ENCODE results near the gene ST3GAL3. TPM values are rescaled to one million over a fixed set of nuclear protein-coding genes. Genes with fewer than 3 reads are reported as not detected.
"Not testable (repeated sequence)": the region's sequence is repeated elsewhere in the genome, so short reads cannot be mapped to it uniquely, and the experiment has no call there.

Gene ST3GAL3
- total and polyA plus RNA-seq, 8 donors, result 5.6 to 11.4 (median 8.6) TPM

DNA sequence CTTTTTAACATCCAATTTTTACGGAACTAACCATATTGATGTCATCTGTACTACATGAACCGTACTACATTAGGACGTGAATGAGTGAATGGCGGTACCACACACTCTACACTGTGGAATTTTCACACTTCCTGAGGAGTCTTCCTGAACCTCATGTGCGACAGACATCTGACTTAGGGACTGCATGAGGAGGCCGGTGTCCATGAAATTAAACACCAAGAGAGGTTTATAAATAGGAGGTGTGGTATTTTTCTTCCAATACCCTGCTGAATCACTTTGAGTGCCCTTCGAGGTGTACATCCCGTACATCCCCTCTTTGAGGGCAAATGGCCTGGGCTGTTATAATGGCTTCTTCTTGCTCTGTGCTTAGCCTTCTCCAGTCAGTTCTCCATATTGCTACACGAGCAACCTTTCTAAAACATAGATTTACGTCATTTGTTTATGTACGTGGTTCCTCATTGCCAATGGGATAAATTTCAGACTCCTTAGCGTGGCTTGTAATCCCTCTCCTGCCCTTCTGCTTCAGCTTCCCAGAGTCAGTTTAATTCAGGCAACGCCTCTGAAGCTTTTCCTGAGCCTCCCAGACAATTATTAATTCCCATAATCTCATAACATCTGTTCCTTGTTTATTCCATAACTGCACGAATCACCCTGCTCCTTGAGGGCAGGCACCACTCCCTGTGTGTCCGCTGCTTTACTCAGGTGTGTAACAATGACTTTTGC lies 9.4 kb downstream of the ST3GAL3 start:
- H3K27me3 ChIP-seq, result no peaks in the 10 kb centered on the region
- no peaks in the 10 kb centered on the region for H3K4me1 ChIP-seq
- H3K36me3 ChIP-seq, result no peaks in the 10 kb centered on the region
- TF ChIP-seq CTCF (IDR thresholded peaks at IDR 0.05), result no peak
- no peak for FAIRE-seq
- DNase-seq, result no peak
- H3K4me3 ChIP-seq, result no peak overlapping the region
- intact Hi-C loops (cut with DNase I), result no loop called here
- H3K9me3 ChIP-seq, result no peaks in the 10 kb centered on the region
- no peak for ATAC-seq
- H3K27ac ChIP-seq, result no peak overlapping the region
- WGBS, 2 donors, result 94 to 95% methylated on average over 15 of the region's 15 CpGs

DNA sequence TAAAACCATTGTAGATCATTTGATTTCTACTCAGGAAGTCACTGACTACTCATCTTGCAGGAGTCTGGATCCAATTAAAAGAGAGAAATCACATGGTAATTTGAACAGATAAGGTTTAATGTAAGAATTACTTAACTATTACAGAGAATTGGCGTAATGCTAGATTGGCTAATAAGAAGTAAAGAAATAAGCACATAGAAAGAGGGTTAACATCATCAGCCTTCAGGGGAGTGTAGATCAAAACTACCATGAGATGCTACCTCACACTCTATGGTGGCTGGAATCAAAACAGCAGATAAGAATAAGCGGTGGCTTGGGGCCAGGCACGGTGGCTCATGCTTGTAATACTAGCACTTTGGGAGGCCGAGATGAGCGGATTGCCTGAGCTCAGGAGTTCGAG lies 11.7 kb downstream of the ST3GAL3 start:
- FAIRE-seq, result no peak
- 91 to 93% methylated on average over 6 of the region's 6 CpGs for WGBS, 2 donors
- intact Hi-C loops (cut with DNase I), result no loop called here
- Histone ChIP-seq H3K27me3 (no peaks in the 10 kb centered on the region), H3K27ac (no peak overlapping the region), H3K9me3 (no peaks in the 10 kb centered on the region), H3K4me3 (no peak overlapping the region), H3K36me3 (no peaks in the 10 kb centered on the region), H3K4me1 (no peaks in the 10 kb centered on the region)
- no peak for DNase-seq
- no peak for TF ChIP-seq CTCF (IDR thresholded peaks at IDR 0.05)
- ATAC-seq, result no peak

DNA sequence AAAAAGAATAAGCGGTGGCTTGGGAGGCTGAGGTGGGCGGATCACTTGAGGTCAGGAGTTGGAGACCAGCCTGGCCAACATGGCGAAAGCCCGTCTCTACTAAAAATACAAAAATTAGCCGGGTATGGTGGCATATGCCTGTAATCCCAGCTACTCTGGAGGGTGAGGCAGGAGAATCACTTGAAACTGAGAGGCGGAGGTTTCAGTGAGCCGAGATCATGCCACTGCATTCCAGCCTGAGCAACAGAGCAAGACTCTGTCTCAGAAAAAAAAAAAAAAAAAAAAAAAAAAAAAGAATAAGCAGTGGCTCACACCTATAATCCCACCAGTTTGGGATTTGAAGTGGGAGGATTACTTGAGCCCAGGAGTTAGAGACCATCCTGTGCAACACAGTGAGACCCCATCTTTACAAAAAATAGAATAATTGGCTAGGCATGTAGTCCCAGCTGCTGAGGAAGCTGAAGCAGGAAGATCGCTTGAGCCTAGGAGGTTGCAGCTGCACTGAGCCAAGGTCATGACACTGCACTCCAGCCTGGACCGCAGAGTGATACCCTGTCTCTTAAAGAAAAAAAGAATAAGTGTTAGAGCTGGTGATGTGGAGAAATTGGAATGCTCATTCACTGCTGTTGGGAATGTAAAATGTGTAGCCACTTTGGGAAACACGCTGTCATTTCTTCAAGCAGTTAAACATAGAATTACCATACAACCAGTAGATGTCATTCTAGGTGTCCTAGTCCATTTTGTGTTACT lies 12.5 kb downstream of the ST3GAL3 start:
- DNase-seq; H3K4me1 ChIP-seq; H3K36me3 ChIP-seq; H3K27ac ChIP-seq; intact Hi-C loops (cut with DNase I); H3K27me3 ChIP-seq; H3K9me3 ChIP-seq; ATAC-seq; FAIRE-seq; H3K4me3 ChIP-seq: not testable (repeated sequence)
- WGBS, 2 donors, result 90% methylated on average over 10 of the region's 10 CpGs

- H3K27ac ChIP-seq, result no peak overlapping the region
- intact Hi-C loops (cut with DNase I), result no loop called here
- H3K9me3 ChIP-seq, result no peaks in the 10 kb centered on the region
- no peak for TF ChIP-seq CTCF (IDR thresholded peaks at IDR 0.05)
- ATAC-seq (no peak), FAIRE-seq (no peak), DNase-seq (no peak)
- no peak overlapping the region for H3K4me3 ChIP-seq
- H3K36me3 ChIP-seq, result no peaks in the 10 kb centered on the region
- 96% methylated on average over 2 of the region's 2 CpGs for WGBS, 2 donors
- no peaks in the 10 kb centered on the region for H3K4me1 ChIP-seq
- H3K27me3 ChIP-seq, result no peaks in the 10 kb centered on the region
Observed at GRCh38 chr1:43722810-43723209, 15.5 kb downstream of the ST3GAL3 start.

DNA sequence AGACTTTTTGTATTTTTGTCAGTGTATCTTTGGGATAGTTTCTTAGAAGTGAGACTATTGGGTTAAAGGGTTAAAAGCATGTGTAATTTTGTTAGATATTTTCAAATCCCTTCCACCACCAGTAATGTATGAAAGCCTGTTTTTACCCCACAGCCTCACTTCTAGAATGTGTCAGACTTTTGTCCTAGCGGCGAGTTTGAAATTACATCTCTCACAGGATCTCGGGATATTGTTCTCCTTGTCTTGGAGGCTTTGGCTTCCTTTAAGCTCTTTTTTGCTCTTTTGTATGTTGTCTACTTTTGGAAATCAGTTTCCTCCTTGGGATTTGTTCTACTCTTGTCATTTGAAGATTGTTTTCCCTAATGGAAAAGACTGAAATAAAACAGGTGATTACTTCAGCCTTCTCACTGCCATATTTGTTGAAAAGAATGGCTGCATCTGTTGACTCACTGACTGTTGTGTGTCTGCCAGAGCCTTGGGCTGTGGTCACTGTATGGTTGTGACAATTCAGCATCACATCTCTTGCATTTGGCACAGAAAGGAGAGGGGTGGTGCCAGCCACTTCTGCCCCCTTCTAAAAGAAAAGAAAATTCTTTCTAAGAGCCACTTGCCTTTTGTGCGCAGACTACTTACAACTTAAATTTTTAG lies 22.6 kb downstream of the ST3GAL3 start:
- Histone ChIP-seq H3K36me3 (no peaks in the 10 kb centered on the region), H3K27me3 (no peaks in the 10 kb centered on the region), H3K4me1 (no peaks in the 10 kb centered on the region), H3K9me3 (no peaks in the 10 kb centered on the region), H3K4me3 (no peak overlapping the region), H3K27ac (no peak overlapping the region)
- ATAC-seq (no peak), DNase-seq (no peak), FAIRE-seq (no peak)
- WGBS, 2 donors, result 94 to 95% methylated on average over 4 of the region's 4 CpGs
- no peak for TF ChIP-seq CTCF (IDR thresholded peaks at IDR 0.05)
- intact Hi-C loops (cut with DNase I), result no loop called here
